GM19467 (cell line): ENCODE measurements around the gene TPM3.
"Not testable (repeated sequence)": the region's sequence is repeated elsewhere in the genome, so short reads cannot be mapped to it uniquely, and the experiment has no call there.

Experiments used
- ATAC-seq: cut with Tn5 transposase; IDR thresholded peaks from one replicate; pipeline ENCODE4 v1.9.1; 2021; ENCODE audit warnings: mild to moderate bottlenecking, moderate library complexity; ENCODE audit not compliant: unreplicated experiment

The TPM3 gene

DNA sequence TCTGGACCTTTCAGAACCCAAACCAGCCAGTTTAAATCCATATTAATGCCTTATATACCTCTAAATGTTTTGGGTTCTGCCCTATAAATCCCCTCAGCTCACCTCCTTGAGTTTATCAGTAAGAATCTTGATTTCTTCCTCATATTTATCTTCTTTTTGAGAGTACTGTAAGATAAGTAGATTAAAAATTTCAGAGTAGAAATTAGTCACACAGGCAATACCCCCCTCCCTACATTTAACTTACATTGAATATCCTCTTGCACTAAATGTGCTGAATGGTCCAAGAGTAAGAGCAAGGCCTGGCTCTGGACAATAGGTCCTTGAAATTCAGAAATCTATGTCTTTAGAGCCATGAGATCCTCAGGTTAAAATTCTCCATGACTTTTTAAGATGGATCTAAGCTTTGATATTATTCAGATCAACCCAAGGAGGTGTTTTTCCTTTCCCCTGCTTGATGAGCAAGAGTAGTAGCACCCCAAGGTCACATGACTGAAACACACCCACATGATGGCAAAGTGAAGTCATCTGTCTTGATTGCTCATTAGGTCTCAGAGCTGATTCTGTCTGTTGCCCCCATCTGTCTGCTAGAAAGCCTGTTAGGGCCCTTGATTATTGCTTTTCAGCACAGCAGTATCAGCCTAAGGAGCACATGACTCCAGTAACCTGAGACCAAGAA, 21.2 kb downstream of the TPM3 start:
- ATAC-seq = no peak

- no peak for ATAC-seq
Observed at GRCh38 chr1:154167461-154167860, 24.4 kb downstream of the TPM3 start.

GRCh38 chr1:154166207-154166606, 25.7 kb downstream of the TPM3 start:
- ATAC-seq = no peak

GRCh38 chr1:154159554-154159953, 32.3 kb downstream of the TPM3 start:
- no peak for ATAC-seq

GRCh38 chr1:154158307-154159125, 33.4 kb downstream of the TPM3 start:
- no peak for ATAC-seq

DNA sequence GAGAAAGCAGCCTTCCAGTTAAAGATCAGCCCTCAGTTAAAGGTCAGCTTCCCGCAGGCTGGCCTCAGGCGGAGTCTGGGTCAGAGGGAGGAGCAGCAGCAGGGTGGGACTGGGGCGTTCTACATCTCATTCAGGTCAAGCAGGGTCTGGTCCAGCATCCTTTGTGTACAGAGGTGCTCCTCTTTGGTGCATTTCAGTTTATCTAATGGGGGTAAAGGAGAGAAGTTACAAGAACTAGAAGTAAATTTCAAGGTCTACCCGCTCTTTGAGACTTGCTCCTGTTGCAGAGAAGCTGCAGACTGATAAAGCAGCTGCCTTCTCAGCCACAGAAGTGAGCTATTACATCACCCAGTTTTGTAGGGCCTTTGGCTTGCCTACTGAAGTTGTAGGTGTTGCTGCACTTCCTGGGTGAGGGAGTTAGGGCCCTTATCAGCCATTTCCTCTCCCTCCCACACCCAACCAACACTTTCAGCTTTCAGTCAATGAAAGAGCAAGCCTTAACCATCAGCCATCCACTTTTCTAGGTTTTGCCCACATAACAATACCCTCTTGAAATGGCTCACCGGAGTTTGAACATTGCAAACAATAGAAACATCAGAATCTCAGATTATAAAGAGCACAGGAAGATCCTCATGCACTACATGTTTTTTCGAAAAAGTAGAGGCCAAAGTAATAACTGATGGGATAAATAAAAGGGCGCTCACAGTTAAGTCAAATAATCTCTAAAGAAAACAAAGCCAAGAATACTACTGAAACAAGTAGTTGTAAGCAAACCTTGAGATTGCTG, 34.2 kb downstream of the TPM3 start:
- peak; percentile 69 for ATAC-seq

DNA sequence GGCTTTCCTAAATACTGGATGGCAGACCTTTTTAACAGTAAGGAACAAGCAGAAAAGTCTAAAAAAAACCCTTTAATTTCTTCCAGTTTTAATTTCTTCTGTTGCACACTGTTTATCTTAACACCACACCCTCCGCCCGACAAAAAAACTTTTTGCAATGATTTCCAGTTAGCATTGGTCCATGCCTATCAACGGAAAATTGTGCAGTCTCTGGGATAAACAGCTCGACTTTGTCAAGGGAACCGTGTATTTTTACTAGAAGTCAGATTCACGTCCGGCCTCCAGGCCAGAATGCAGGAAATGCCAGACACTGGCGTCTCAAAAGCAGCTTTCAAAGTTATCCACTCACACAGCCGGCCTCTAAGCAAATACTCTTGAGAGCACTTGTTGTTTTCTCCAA, 36.6 kb downstream of the TPM3 start:
- ATAC-seq = no peak

- ATAC-seq = no peak
Observed at GRCh38 chr1:154154534-154155191, 37.2 kb downstream of the TPM3 start, which contains the start of gene NUP210L. NUP210L (minus strand) TSS chr1:154155073.

DNA sequence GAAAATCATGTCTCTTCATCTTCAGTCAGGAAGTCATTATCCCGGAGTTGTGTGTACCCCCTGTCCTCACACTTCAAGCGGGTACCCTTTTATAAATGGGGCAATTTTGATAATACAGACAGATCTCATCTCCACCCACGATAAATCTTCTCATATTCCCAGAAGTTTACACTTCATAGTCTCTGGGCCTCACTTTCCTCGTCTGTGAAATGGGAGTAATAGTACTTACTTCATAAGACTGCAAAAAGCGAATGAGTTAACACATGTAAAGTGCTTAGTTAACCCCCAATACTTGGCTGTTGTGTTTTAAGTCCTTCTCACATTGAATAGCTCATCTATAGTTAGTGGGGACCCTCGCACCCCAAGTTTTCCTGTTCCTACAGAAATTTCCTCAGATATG, 37.8 kb downstream of the TPM3 start:
- no peak for ATAC-seq

DNA sequence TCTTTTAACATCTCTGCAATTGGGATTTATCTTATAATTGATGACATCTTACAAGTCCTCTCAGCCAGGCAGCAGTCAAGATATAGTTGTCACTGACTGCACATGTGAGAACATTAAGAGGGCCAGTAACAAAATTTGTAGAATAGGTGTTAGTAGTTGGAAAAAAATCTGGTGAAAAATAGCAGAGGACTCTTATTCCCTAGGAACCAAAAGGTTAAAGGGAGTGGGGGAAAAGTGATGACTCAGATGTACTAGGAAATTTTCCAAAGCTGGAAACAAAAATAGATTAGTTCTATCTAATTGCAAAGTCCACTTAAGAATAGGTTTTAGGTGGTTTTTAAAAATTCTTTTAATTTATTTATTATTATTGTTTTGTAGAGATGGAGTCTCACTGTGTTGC, 40.6 kb downstream of the TPM3 start:
- ATAC-seq = no peak

GRCh38 chr1:154148807-154149206, 43.1 kb downstream of the TPM3 start:
- ATAC-seq = no peak

GRCh38 chr1:154147505-154147904, 44.4 kb downstream of the TPM3 start:
- ATAC-seq = not testable (repeated sequence)

DNA sequence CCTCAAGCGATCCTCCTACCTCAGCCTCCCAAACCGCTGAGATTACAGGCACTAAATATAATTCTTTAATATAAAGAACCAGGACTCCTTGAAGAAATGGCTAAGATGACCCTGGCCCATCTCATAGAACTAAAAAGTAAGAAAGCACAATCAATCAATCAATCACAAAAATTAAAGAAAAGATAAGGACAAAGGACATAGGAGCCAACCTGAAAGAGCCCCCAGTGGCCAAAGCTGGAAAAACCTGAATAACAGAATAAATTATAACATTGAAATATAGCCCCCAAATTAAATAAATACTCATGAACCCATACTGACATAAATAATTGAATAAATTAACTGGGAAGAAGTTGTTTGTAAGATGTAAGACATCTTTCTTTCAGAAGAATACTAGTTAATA, 45.9 kb downstream of the TPM3 start:
- no peak for ATAC-seq

DNA sequence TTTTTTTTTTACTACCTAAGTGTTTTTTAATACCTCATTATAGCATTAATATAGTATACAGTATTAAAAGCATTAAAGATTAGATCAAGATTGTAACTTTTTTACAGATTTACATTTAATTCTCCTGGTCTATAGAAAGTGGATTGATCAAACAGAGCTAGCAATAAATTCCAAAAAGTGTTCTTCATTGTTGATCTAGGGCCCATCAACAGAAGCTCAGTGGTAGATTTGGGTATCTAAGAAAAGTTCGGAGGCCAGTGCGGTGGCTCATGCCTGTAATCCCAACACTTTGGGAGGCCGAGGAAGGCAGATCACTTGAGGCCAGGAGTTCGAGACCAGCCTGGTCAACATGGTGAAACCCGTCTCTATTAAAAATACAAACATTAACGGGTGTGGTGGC, 49.5 kb downstream of the TPM3 start:
- ATAC-seq = no peak

GRCh38 chr1:154141240-154141639, 50.7 kb downstream of the TPM3 start:
- no peak for ATAC-seq

DNA sequence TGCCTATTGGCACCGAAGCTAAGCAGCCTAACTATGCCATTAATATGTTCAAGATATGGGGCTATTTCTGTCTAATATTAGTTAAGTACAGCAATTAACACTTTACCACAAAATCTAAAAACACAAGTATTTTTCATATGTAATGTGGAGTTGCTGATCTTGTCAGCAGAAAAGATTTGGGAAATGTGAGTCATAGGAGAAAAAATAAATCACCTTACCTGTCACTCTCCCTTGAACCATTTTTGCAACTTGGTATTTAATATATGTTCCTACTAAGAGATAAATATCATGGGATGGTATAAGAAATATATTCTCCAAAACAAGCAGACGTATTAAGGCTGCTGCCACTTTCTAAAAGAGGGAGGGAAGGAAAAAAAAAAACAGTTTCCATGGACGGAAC, 54.0 kb downstream of the TPM3 start:
- no peak for ATAC-seq

DNA sequence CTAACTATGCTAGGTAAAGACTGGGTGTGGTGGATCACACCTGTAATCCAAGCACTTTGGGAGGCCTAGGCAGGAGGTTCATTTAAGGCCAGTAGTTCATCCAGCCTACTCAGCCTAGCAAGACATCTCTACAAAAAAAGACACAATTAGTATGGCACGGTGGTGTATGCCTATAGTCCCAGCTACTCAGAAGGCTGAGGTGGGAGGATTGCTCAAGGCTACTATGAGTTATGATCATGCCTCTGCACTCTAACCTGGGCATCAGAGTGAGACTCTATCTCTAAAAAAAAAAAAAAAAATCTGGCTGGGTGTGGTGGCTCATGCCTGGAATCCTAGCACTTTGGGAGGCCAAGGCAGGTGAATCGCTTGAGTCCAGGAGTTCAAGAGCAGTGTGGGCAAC, 58.6 kb downstream of the TPM3 start:
- ATAC-seq = no peak

DNA sequence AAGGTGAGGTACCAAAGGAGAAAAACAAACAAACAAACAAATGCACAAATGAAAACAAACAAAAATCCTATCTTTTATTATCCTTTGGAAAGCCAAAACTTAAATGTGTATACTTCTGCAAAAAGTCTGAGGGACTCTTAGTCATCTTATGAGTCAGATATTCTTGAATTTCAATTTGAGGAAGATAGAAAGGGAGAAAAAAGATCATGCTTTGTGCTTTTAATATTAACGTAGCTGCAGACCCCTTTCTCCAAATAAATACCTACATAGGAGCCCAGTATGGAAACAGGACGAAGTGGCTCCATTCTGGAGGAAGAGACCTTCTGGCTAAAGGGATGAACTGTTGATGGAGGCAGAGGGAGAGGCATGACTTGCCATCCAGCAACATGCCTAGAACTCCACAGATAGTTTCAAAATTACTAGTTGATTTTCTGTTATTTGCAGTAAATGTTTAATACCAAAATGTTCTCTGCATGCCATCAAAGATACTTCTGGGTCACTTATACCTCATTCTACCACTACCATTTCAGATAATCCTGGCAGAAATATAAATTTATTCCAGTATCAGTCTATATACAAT, 62.4 kb downstream of the TPM3 start:
- no peak for ATAC-seq

DNA sequence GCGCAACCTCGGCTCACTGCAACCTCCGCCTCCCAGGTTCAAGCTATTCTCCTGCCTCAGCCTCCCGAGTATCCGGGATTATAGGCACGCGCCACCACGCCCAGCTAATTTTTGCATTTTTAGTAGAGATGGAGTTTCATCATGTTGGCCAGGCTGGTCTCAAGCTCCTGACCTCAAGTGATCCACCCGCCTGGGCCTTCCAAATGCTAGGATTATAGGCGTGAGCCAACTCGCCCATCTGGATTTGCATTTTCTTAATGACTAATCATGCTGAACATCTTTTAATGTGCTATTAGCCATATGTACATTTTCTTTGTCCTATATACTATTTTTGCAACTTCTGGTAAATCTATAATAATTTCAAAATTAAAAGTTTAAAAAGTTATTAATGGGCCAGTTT, 68.7 kb downstream of the TPM3 start:
- not testable (repeated sequence) for ATAC-seq

- no peak for ATAC-seq
Observed at GRCh38 chr1:154117642-154118041, 74.3 kb downstream of the TPM3 start.

GRCh38 chr1:154115180-154115579, 76.7 kb downstream of the TPM3 start:
- no peak for ATAC-seq
